Fibroblast of the conjunctiva (primary cell): ENCODE measurements around the gene PCNP.
"Not testable (repeated sequence)": the region's sequence is repeated elsewhere in the genome, so short reads cannot be mapped to it uniquely, and the experiment has no call there.

Source experiments
- DNase-seq: peaks from one replicate; pipeline ENCODE4 v3.0.0-alpha.2; 2010; ENCODE audit warnings: low read depth

The PCNP gene

GRCh38 chr3:101567528-101568317, 6.3 kb upstream of the PCNP start:
- DNase-seq = no peak

- DNase-seq = no peak
Measured at GRCh38 chr3:101571028-101571895, 2.7 kb upstream of the PCNP start.

- peak; percentile 21 for DNase-seq
Measured at GRCh38 chr3:101574388-101575112, 570 bp downstream of the PCNP start.

GRCh38 chr3:101577286-101577685, 3.3 kb downstream of the PCNP start:
- no peak for DNase-seq

- DNase-seq = no peak
Measured at GRCh38 chr3:101588616-101589015, 14.6 kb downstream of the PCNP start.

- DNase-seq = no peak
Measured at GRCh38 chr3:101591071-101591470, 17.1 kb downstream of the PCNP start.

GRCh38 chr3:101602731-101603130, 28.8 kb downstream of the PCNP start:
- DNase-seq = no peak

- no peak for DNase-seq
Measured at GRCh38 chr3:101603184-101603583, 29.2 kb downstream of the PCNP start.

- DNase-seq = not testable (repeated sequence)
Measured at GRCh38 chr3:101605398-101605797, 31.4 kb downstream of the PCNP start.

GRCh38 chr3:101611023-101611422, 37.0 kb downstream of the PCNP start:
- DNase-seq = no peak

GRCh38 chr3:101613014-101613413, 39.0 kb downstream of the PCNP start:
- not testable (repeated sequence) for DNase-seq

- no peak for DNase-seq
Measured at GRCh38 chr3:101615525-101615924, 41.5 kb downstream of the PCNP start.

- DNase-seq = no peak
Measured at GRCh38 chr3:101617478-101617877, 43.5 kb downstream of the PCNP start.

- no peak for DNase-seq
Measured at GRCh38 chr3:101618726-101619125, 44.7 kb downstream of the PCNP start.

- DNase-seq = no peak
Measured at GRCh38 chr3:101619734-101620133, 45.8 kb downstream of the PCNP start.

- DNase-seq = no peak
Measured at GRCh38 chr3:101623656-101624055, 49.7 kb downstream of the PCNP start.

GRCh38 chr3:101624857-101625256, 50.9 kb downstream of the PCNP start:
- no peak for DNase-seq

- DNase-seq = no peak
Measured at GRCh38 chr3:101625879-101626278, 51.9 kb downstream of the PCNP start.

- DNase-seq = no peak
Measured at GRCh38 chr3:101629219-101629618, 55.2 kb downstream of the PCNP start.

- no peak for DNase-seq
Measured at GRCh38 chr3:101631098-101631796, 57.3 kb downstream of the PCNP start.

- DNase-seq = not testable (repeated sequence)
Measured at GRCh38 chr3:101631959-101632358, 58.0 kb downstream of the PCNP start.

- DNase-seq = no peak
Measured at GRCh38 chr3:101632586-101632985, 58.6 kb downstream of the PCNP start.
